Skeletal muscle satellite cell (primary cell): Measurements from ENCODE around the gene NAALADL2.
"Not testable (repeated sequence)": the region's sequence is repeated elsewhere in the genome, so short reads cannot be mapped to it uniquely, and the experiment has no call there.

Source experiments
- H3K27me3 ChIP-seq: 2 replicates; pipeline ENCODE4 v1.7.0; 2013; ENCODE audit warnings: low read length; ENCODE audit not compliant: control insufficient read depth, insufficient read depth
- H3K36me3 ChIP-seq: 2 replicates; pipeline ENCODE4 v1.7.0; 2013; ENCODE audit warnings: mild to moderate bottlenecking, control low read depth, low read length; ENCODE audit not compliant: insufficient read depth
- H3K4me1 ChIP-seq: 2 replicates; pipeline ENCODE4 v1.7.0; 2013; ENCODE audit warnings: low read length; ENCODE audit not compliant: control insufficient read depth, insufficient read depth
- H3K4me2 ChIP-seq: 2 replicates; pipeline ENCODE4 v1.7.0; 2013; ENCODE audit warnings: mild to moderate bottlenecking, low read length
- H3K4me3 ChIP-seq: 2 replicates; pipeline ENCODE4 v1.7.0; 2013; ENCODE audit warnings: low read length
- H3K9ac ChIP-seq: 2 replicates; pipeline ENCODE4 v1.7.0; 2013; ENCODE audit warnings: mild to moderate bottlenecking, low read depth, low read length, moderate library complexity
- H3K9me3 ChIP-seq: replicated peaks from 2 replicates; pipeline ENCODE4 v1.7.0; 2013; ENCODE audit warnings: mild to moderate bottlenecking, control low read depth, low read length

NAALADL2 gene

GRCh38 chr3:175153595-175153994 is 294.5 kb downstream of the NAALADL2 start:
- Histone ChIP-seq H3K4me3 (no peak overlapping the region), H3K9ac (no peak overlapping the region), H3K36me3 (no peaks in the 10 kb centered on the region), H3K4me2 (no peak overlapping the region), H3K4me1 (no peaks in the 10 kb centered on the region), H3K27me3 (no peaks in the 10 kb centered on the region), H3K9me3 (no peaks in the 10 kb centered on the region)

DNA sequence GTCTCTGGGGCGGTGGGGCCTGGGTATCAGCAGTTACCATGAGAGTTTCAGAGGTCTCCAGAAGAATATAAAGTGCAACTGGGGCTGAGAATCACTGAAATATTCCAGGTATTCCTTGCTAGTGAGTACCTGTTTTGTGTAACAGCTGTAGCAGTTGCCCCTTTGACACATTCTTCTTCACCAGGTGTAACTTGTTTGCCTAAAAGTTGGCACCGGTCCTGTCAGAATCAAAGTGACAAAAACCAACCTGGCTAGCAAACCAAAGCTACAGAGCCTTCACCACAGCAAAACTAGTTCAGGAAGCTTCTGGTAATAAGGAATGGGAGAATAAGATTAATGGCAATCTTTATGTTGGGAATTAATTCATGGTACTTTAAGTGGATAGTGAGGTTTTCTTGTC is 296.0 kb downstream of the NAALADL2 start:
- H3K4me1 ChIP-seq: no peaks in the 10 kb centered on the region
- no peaks in the 10 kb centered on the region for H3K9me3 ChIP-seq
- H3K36me3 ChIP-seq: no peaks in the 10 kb centered on the region
- H3K9ac ChIP-seq: no peak overlapping the region
- no peak overlapping the region for H3K4me2 ChIP-seq
- no peaks in the 10 kb centered on the region for H3K27me3 ChIP-seq
- no peak overlapping the region for H3K4me3 ChIP-seq

- Histone ChIP-seq H3K36me3 (no peaks in the 10 kb centered on the region), H3K27me3 (no peaks in the 10 kb centered on the region), H3K9ac (no peak overlapping the region), H3K4me2 (no peak overlapping the region), H3K4me3 (no peak overlapping the region), H3K4me1 (no peaks in the 10 kb centered on the region), H3K9me3 (no peaks in the 10 kb centered on the region)
These were observed 300.1 kb downstream of the NAALADL2 start for GRCh38 chr3:175159202-175159601.

- no peak overlapping the region for H3K4me3 ChIP-seq
- no peaks in the 10 kb centered on the region for H3K27me3 ChIP-seq
- H3K36me3 ChIP-seq: no peaks in the 10 kb centered on the region
- H3K9ac ChIP-seq: no peak overlapping the region
- no peak overlapping the region for H3K4me2 ChIP-seq
- no peaks in the 10 kb centered on the region for H3K4me1 ChIP-seq
- H3K9me3 ChIP-seq: no peaks in the 10 kb centered on the region
These were observed 302.2 kb downstream of the NAALADL2 start for GRCh38 chr3:175161291-175161690.

DNA sequence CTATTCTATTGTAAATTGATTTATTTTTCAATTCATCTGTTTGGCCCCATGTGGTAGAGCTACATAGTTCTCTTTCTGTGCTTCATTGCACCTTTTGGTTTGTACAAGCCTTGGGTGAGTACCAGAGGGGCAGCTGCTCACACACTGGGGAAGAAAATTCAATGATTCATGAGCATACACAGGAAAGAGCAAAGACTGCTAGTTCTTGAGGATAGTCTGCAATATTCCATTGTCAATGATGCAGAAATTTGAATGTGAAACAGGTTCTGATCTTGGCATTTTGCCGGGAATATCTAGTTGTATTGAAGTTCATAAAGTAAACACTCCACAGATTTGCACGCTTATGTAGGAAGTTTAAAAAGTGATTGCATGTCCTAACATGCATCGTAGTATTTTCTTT is 304.6 kb downstream of the NAALADL2 start:
- no peak overlapping the region for H3K4me2 ChIP-seq
- H3K4me1 ChIP-seq: no peaks in the 10 kb centered on the region
- no peaks in the 10 kb centered on the region for H3K9me3 ChIP-seq
- no peaks in the 10 kb centered on the region for H3K27me3 ChIP-seq
- no peaks in the 10 kb centered on the region for H3K36me3 ChIP-seq
- H3K9ac ChIP-seq: no peak overlapping the region
- H3K4me3 ChIP-seq: no peak overlapping the region

DNA sequence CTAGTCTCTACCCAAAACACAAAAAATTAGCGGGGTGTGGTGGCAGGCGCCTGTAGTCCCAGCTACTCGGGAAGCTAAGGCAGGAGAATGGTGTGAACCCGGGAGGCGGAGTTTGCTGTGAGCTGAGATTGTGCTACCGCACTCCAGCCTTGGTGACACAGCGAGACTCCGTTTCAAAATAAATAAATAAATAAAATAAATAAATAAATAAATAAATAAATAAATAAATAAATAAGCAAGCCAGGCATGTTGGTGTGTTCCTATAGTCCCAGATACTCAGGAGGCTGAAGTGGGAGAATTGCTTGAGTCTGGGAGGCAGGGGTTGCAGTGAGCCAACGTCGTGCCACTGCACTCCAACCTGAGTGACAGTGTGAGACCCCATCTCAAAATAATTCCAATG is 314.0 kb downstream of the NAALADL2 start:
- not testable (repeated sequence) for H3K27me3 ChIP-seq, H3K4me1 ChIP-seq, H3K4me2 ChIP-seq, H3K36me3 ChIP-seq, H3K9me3 ChIP-seq, H3K9ac ChIP-seq, H3K4me3 ChIP-seq

- H3K9ac ChIP-seq: no peak overlapping the region
- peaks cover 14% of the 10 kb centered on the region for H3K4me1 ChIP-seq
- H3K4me2 ChIP-seq: no peak overlapping the region
- H3K4me3 ChIP-seq: no peak overlapping the region
- H3K9me3 ChIP-seq: no peaks in the 10 kb centered on the region
- no peaks in the 10 kb centered on the region for H3K27me3 ChIP-seq
- H3K36me3 ChIP-seq: no peaks in the 10 kb centered on the region
These were observed 317.4 kb downstream of the NAALADL2 start for GRCh38 chr3:175176556-175176955.

- Histone ChIP-seq H3K27me3 (no peaks in the 10 kb centered on the region), H3K4me3 (no peak overlapping the region), H3K4me2 (no peak overlapping the region), H3K9me3 (no peaks in the 10 kb centered on the region), H3K9ac (no peak overlapping the region), H3K36me3 (no peaks in the 10 kb centered on the region), H3K4me1 (peaks cover 14% of the 10 kb centered on the region)
These were observed 319.9 kb downstream of the NAALADL2 start for GRCh38 chr3:175179055-175179454.

DNA sequence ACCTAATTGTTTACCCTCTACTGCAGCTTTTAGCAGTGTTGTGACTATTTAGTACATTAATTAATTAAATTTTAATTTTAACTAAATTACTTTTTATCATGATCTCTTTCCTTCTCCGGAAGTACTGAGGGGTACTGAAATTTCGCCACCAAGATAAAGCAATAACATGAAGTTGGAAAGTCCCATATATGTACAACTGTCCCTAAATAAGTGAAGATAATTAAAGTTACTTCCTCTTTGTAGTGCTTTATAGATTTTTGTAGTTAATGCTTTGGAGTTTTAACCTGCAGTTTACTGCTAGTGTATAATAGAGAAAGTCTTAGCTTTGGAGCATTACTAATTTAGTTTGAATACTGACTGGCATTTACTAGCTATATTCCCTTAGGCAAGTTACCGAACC is 325.3 kb downstream of the NAALADL2 start:
- Histone ChIP-seq H3K4me3 (no peak overlapping the region), H3K9me3 (no peaks in the 10 kb centered on the region), H3K4me2 (no peak overlapping the region), H3K27me3 (no peaks in the 10 kb centered on the region), H3K36me3 (no peaks in the 10 kb centered on the region), H3K9ac (no peak overlapping the region), H3K4me1 (peaks cover 5% of the 10 kb centered on the region)

GRCh38 chr3:175185903-175186302 is 326.8 kb downstream of the NAALADL2 start:
- H3K9ac ChIP-seq: no peak overlapping the region

DNA sequence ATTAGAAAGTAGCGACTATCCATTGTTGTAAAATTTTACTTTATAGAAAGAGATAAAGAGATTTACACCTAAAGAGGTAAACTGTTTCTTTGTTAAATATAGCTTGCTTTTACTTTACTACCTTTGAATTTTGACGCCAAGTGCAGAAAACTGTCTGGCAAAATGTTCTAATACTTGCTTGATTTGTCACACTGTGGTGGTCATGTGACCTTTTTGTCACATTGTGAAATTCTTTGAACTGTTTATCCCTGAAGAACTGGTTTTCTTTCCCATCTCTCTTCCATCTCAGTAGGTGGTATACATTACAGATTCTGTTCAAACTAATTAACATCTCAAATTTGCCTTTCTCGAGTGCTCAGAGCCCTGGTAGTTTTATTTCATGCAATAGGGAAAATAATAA is 327.4 kb downstream of the NAALADL2 start:
- Histone ChIP-seq H3K36me3 (no peaks in the 10 kb centered on the region), H3K27me3 (no peaks in the 10 kb centered on the region), H3K9me3 (no peaks in the 10 kb centered on the region), H3K4me2 (no peak overlapping the region), H3K9ac (no peak overlapping the region), H3K4me1 (no peaks in the 10 kb centered on the region), H3K4me3 (no peak overlapping the region)

More at GRCh38 chr3:175185903-175186302, 326.8 kb downstream of the NAALADL2 start:
- Histone ChIP-seq H3K36me3 (no peaks in the 10 kb centered on the region), H3K4me2 (no peak overlapping the region), H3K9me3 (no peaks in the 10 kb centered on the region), H3K4me3 (no peak overlapping the region), H3K4me1 (no peaks in the 10 kb centered on the region), H3K27me3 (no peaks in the 10 kb centered on the region)

DNA sequence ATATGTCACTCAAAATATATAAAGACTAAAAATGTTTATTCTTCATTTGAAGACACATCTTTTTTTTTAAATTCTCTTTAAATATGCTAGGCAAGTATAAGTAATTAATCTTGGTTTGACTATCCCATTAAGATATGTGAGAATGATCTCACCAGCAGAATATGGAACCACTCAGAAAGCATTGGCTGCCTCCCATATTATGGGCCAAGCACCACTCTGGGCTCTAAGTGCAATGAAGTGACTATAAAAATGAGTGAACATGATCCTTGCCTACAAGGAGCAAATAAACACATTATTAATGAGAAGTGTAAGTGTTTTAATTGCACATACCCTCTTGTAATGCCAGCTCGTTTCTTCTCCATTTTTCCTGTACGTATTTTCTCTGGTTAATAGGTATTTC is 328.5 kb downstream of the NAALADL2 start:
- no peak overlapping the region for H3K4me2 ChIP-seq
- H3K4me1 ChIP-seq: peaks cover 4% of the 10 kb centered on the region
- no peaks in the 10 kb centered on the region for H3K27me3 ChIP-seq
- H3K9me3 ChIP-seq: no peaks in the 10 kb centered on the region
- H3K36me3 ChIP-seq: no peaks in the 10 kb centered on the region
- H3K9ac ChIP-seq: no peak overlapping the region
- H3K4me3 ChIP-seq: no peak overlapping the region
